T-helper 9 cell (primary cell): Measurements from ENCODE around the gene CCT6B.
"Not testable (repeated sequence)": the region's sequence is repeated elsewhere in the genome, so short reads cannot be mapped to it uniquely, and the experiment has no call there.

Experiments
- DNase-seq: peaks from one replicate; pipeline ENCODE4 v3.0.0-alpha.2; 2020
- total RNA-seq, 2 donors: gene quantifications; one replicate each; lab custom pipeline; 2026; lab: John Stamatoyannopoulos, UW

The CCT6B gene
- total RNA-seq: 1.5 to 4.8 reads per million in 2 donors

GRCh38 chr17:34961093-34961911 lies at the start of gene CCT6B, which contains the start of gene ZNF830:
Gene CCT6B, minus strand, starts transcription at chr17:34961460. Its CDS starts 67 bp downstream, at chr17:34961393.
Gene ZNF830, plus strand, starts transcription at chr17:34961540. Its CDS starts 27 bp downstream, at chr17:34961567.
- DNase-seq: peak; percentile 86

- no peak for DNase-seq
Measured at GRCh38 chr17:35010093-35010492, 48.8 kb upstream of the CCT6B start.

GRCh38 chr17:35006961-35007360 lies 45.7 kb upstream of the CCT6B start:
- DNase-seq: no peak

- no peak for DNase-seq
Measured at GRCh38 chr17:35006345-35006744, 45.1 kb upstream of the CCT6B start.

- no peak for DNase-seq
Measured at GRCh38 chr17:35003778-35004177, 42.5 kb upstream of the CCT6B start.

GRCh38 chr17:35002876-35003551 lies 41.8 kb upstream of the CCT6B start:
- DNase-seq: no peak

GRCh38 chr17:35001549-35001948 lies 40.3 kb upstream of the CCT6B start:
- DNase-seq: no peak

GRCh38 chr17:35000965-35001364 lies 39.7 kb upstream of the CCT6B start:
- DNase-seq: not testable (repeated sequence)

GRCh38 chr17:34999456-34999855 lies 38.2 kb upstream of the CCT6B start:
- no peak for DNase-seq

GRCh38 chr17:34998205-34998604 lies 36.9 kb upstream of the CCT6B start:
- DNase-seq: peak; percentile 68

- no peak for DNase-seq
Measured at GRCh38 chr17:34997355-34997862, 36.1 kb upstream of the CCT6B start.

- DNase-seq: no peak
Measured at GRCh38 chr17:34996422-34997285, 35.4 kb upstream of the CCT6B start.

- DNase-seq: no peak
Measured at GRCh38 chr17:34993031-34993430, 31.8 kb upstream of the CCT6B start.

GRCh38 chr17:34991606-34992005 lies 30.3 kb upstream of the CCT6B start:
- no peak for DNase-seq

GRCh38 chr17:34990921-34991365 lies 29.7 kb upstream of the CCT6B start:
- DNase-seq: no peak

GRCh38 chr17:34989473-34989872 lies 28.2 kb upstream of the CCT6B start:
- no peak for DNase-seq

- DNase-seq: no peak
Measured at GRCh38 chr17:34988644-34989043, 27.4 kb upstream of the CCT6B start.

- DNase-seq: no peak
Measured at GRCh38 chr17:34987232-34987631, 26.0 kb upstream of the CCT6B start.

GRCh38 chr17:34981538-34982241 lies 20.4 kb upstream of the CCT6B start:
- no peak for DNase-seq

- peak; percentile 67 for DNase-seq
Measured at GRCh38 chr17:34980681-34981537, 19.6 kb upstream of the CCT6B start.

- DNase-seq: peak; percentile 86
Measured at GRCh38 chr17:34980353-34980680, 19.1 kb upstream of the CCT6B start, which contains the start of gene LIG3. Gene LIG3, plus strand, starts transcription at chr17:34980512. Its CDS starts 2,494 bp downstream, at chr17:34983006.
